ENCODE data around the gene STARD3NL. TPM values are rescaled to one million over a fixed set of nuclear protein-coding genes. Genes with fewer than 3 reads are reported as not detected.

The STARD3NL gene, protein sequence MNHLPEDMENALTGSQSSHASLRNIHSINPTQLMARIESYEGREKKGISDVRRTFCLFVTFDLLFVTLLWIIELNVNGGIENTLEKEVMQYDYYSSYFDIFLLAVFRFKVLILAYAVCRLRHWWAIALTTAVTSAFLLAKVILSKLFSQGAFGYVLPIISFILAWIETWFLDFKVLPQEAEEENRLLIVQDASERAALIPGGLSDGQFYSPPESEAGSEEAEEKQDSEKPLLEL
- 10 to 100 TPM; 29.2 to 56.1 (median 48.4) TPM for total RNA-seq

DNA sequence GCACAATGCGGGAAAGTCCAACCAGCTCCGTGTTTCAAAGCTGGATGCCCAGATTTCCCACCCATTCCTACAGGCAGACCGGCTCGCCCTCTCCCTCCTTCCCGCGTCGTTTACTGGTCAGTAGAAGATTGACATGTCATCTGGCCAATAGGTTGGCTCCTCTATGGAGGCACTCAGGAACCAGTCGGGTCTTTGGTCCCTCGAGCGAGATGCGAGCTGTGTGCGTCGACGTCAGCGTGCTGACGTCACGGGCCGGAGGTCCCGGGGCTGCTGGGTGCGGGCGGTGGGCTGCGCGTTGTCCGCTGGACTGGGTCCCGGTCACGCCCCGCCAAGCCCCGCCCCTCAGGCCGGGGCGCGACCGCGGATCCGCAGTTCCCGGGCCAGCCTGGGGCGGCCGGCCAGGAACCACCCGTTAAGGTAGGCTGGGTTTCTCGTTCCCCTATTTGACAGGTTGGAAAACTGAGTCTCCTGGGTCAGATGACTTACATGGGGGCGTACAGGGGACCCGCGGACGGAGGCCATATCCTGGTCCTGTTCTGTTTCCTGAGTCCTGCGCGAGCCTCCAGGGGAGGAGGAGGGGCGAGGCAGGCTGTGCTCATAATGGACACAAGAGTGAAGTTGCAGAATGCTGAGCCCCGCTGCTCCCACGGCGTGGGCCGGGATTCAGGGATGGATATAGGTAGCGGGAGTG lies at the start of gene STARD3NL:
Gene STARD3NL, plus strand, starts transcription at position 242 of the 691 bp plus-strand sequence. CDS start 29,260 bp downstream, outside the sequence.
- DNase-seq (ENCODE audit: extremely low spot score), result peak; percentile 99
- TF ChIP-seq, protein P1, sequence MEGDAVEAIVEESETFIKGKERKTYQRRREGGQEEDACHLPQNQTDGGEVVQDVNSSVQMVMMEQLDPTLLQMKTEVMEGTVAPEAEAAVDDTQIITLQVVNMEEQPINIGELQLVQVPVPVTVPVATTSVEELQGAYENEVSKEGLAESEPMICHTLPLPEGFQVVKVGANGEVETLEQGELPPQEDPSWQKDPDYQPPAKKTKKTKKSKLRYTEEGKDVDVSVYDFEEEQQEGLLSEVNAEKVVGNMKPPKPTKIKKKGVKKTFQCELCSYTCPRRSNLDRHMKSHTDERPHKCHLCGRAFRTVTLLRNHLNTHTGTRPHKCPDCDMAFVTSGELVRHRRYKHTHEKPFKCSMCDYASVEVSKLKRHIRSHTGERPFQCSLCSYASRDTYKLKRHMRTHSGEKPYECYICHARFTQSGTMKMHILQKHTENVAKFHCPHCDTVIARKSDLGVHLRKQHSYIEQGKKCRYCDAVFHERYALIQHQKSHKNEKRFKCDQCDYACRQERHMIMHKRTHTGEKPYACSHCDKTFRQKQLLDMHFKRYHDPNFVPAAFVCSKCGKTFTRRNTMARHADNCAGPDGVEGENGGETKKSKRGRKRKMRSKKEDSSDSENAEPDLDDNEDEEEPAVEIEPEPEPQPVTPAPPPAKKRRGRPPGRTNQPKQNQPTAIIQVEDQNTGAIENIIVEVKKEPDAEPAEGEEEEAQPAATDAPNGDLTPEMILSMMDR (IDR thresholded peaks at IDR 0.05), result no peak
- TF ChIP-seq EP300 (IDR thresholded peaks at IDR 0.05) (no peak), POLR2A (IDR thresholded peaks at IDR 0.05; ENCODE audit: low read depth) (peak; percentile 72), POLR2AphosphoS5 (IDR thresholded peaks at IDR 0.05) (peak; percentile 77 to 86)
- 0% methylated on average over 24 of the region's 51 CpGs for WGBS
- Histone ChIP-seq H3K9me3 (no peaks in the 10 kb centered on the region), H3K4me3 (peak within 1 kb of the TSS; percentile 74 to 92 (median 77)), H3K27me3 (no peaks in the 10 kb centered on the region), H3K4me1 (peaks cover 17 to 48% (median 45%) of the 10 kb centered on the region in 4 donors), H3K36me3 (no peaks in the 10 kb centered on the region), H3K27ac (replicated peaks in 1 of 4) (peak within 1 kb of the TSS; percentile 91 to 95 (median 92))
- intact Hi-C loops (cut with DNase I), result no loop called here

DNA sequence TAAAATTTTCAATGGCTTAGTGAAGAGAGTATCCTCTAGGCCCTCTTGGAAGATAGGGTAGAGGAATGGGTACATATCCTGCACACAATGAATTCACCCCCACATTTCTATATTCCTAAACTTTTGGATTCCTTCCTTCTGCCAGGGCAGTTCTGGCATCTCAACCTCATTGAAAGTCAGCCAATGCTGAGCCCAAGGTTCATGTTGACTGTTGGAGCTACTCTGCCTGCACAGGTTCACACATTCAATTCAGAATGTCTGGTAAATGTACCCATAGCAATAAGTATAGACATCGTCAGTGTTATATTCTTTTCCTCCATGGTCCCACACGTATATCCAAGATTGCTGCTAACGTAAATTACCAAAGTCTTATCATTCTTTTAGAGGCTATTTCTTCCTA lies 48.9 kb upstream of the STARD3NL start:
- intact Hi-C loops (cut with DNase I), result no loop called here

DNA sequence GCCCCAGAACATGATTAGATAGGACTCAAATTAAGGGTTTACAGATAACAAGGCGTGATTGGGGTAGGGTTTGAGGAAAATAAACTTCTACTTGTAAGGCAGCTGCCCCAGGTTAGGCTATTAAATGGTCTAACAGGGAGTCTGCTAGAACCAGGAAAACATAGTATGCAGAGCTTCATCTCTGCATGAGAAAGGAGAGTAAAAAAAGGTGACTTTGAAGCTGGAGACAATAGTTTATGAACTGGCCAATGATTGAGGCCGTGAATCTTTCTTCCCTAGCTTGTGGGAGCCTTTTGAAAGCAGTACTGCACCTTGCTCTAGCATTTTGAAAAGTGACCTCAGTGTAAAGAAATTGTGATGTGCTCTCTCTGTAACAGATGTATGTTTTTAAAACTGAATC lies 48.5 kb upstream of the STARD3NL start:
- intact Hi-C loops (cut with DNase I), result no loop called here
- H3K4me3 ChIP-seq, result no peak overlapping the region
- H3K27me3 ChIP-seq, result no peaks in the 10 kb centered on the region
- no peak for DNase-seq (ENCODE audit: extremely low spot score)
- H3K36me3 ChIP-seq, result no peaks in the 10 kb centered on the region
- 76% methylated on average over 2 of the region's 2 CpGs for WGBS
- no peaks in the 10 kb centered on the region for H3K9me3 ChIP-seq
- H3K27ac ChIP-seq (replicated peaks in 1 of 4), result no peak overlapping the region
- TF ChIP-seq EP300 (IDR thresholded peaks at IDR 0.05) (no peak), POLR2A (IDR thresholded peaks at IDR 0.05; ENCODE audit: low read depth) (no peak), POLR2AphosphoS5 (IDR thresholded peaks at IDR 0.05) (no peak)
- TF ChIP-seq, protein P1 (IDR thresholded peaks at IDR 0.05), result no peak
- H3K4me1 ChIP-seq, result no peaks in the 10 kb centered on the region

More for the DNA sequence above, 48.9 kb upstream of the STARD3NL start:
- 94% methylated on average over 3 of the region's 3 CpGs for WGBS
- H3K4me1 ChIP-seq, result no peaks in the 10 kb centered on the region
- DNase-seq (ENCODE audit: extremely low spot score), result no peak
- H3K27me3 ChIP-seq, result no peaks in the 10 kb centered on the region
- TF ChIP-seq POLR2AphosphoS5 (IDR thresholded peaks at IDR 0.05) (no peak), EP300 (IDR thresholded peaks at IDR 0.05) (no peak), POLR2A (IDR thresholded peaks at IDR 0.05; ENCODE audit: low read depth) (no peak)
- TF ChIP-seq, protein P1 (IDR thresholded peaks at IDR 0.05), result no peak
- H3K9me3 ChIP-seq, result no peaks in the 10 kb centered on the region
- no peaks in the 10 kb centered on the region for H3K36me3 ChIP-seq
- H3K27ac ChIP-seq (replicated peaks in 1 of 4), result no peak overlapping the region
- H3K4me3 ChIP-seq, result no peak overlapping the region

DNA sequence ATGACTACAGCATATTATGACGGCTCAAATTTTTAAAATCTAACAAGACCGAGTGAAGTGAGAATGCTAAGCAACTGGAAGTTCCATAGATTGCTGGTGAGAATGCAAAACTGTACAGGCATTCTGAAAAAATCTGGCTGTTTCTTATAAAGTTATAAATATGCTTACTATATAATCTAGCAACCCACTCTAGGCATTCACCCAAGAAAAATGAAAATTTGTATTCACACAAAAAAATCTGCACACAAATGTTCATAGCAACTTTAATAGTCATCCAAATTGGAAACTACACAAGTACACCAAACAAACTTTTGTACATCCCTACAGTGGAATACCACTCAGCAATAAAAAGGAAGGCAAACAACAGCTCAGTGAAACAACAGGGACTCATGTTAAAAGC lies 39.9 kb upstream of the STARD3NL start:
- Histone ChIP-seq H3K4me1 (no peaks in the 10 kb centered on the region), H3K36me3 (no peaks in the 10 kb centered on the region), H3K4me3 (no peak overlapping the region), H3K27me3 (no peaks in the 10 kb centered on the region), H3K9me3 (no peaks in the 10 kb centered on the region), H3K27ac (replicated peaks in 1 of 4) (no peak overlapping the region)
- intact Hi-C loops (cut with DNase I), result no loop called here
- TF ChIP-seq POLR2A (IDR thresholded peaks at IDR 0.05; ENCODE audit: low read depth) (no peak), EP300 (IDR thresholded peaks at IDR 0.05) (no peak), POLR2AphosphoS5 (IDR thresholded peaks at IDR 0.05) (no peak)
- TF ChIP-seq, protein P1 (IDR thresholded peaks at IDR 0.05), result no peak
- 91% methylated on average over 2 of the region's 2 CpGs for WGBS
- DNase-seq (ENCODE audit: extremely low spot score), result no peak
